ENCODE results near the gene YDJC. TPM values are rescaled to one million over a fixed set of nuclear protein-coding genes. Genes with fewer than 3 reads are reported as not detected.

The YDJC gene
- total and polyA plus RNA-seq, 2 donors (not counting 1 experiment from before 2014, with no cell fraction given): 48.8 to 82.8 TPM

DNA sequence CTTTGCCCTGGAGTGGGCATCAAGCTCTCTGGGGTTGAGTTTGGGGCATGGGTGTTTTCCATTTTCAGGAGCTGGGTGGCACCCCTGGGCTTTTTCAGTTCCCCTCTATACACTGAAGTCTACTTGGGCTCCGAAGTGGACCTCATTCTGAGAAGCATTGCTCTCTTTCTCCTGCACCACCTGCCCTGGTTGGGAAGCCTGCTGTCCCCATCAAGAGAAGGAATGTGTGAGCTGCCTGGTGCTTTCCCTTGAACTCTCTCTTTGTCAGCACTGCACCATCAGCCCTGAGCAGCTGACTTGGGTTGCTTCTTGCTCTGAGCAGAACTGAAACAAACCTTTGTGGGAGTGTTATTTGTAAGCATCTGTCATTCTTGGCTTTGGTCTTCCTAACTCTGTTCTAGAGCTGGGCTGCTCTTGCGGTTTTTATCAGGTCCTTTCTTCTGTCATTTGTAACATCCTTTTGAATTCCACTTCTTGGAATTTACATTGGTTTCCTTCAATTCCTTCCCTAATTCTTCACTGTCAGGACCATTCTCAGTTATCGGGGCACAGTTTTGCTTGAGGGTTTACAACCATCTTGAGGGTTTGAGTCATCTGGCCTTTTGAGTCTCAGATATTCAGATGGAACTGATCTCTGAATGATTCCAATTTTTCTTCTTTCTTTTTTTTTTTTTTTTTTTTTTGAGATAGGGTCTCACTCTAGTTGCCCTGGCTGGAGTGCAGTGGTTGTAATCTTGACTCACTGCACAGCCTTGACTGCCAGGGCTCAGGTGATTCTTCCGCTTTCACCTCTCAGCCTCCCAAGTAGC, 41.8 kb downstream of the YDJC start:
- Mint-ChIP-seq H3K27me3 (no peaks in the 10 kb centered on the region), H3K4me1 (peaks cover 58% of the 10 kb centered on the region), H3K9me3 (ENCODE audit: insufficient read depth) (no peaks in the 10 kb centered on the region), H3K27ac (peak overlapping the region; percentile 86), H3K4me3 (peak overlapping the region; percentile 76)
- ATAC-seq (ENCODE audit: low read depth) (peak; percentile 76), DNase-seq (peak; percentile 74)
- H3K4me1 ChIP-seq (ENCODE audit: control insufficient read depth in 2 of 2, insufficient read depth in 2 of 2, low read length in 2 of 2): peaks cover 36 to 50% of the 10 kb centered on the region in 2 donors
- H4K20me1 ChIP-seq (ENCODE audit: control insufficient read depth, insufficient read depth, low read length, poor library complexity, severe bottlenecking): peaks cover 85% of the 10 kb centered on the region
- TF ChIP-seq, protein P1, sequence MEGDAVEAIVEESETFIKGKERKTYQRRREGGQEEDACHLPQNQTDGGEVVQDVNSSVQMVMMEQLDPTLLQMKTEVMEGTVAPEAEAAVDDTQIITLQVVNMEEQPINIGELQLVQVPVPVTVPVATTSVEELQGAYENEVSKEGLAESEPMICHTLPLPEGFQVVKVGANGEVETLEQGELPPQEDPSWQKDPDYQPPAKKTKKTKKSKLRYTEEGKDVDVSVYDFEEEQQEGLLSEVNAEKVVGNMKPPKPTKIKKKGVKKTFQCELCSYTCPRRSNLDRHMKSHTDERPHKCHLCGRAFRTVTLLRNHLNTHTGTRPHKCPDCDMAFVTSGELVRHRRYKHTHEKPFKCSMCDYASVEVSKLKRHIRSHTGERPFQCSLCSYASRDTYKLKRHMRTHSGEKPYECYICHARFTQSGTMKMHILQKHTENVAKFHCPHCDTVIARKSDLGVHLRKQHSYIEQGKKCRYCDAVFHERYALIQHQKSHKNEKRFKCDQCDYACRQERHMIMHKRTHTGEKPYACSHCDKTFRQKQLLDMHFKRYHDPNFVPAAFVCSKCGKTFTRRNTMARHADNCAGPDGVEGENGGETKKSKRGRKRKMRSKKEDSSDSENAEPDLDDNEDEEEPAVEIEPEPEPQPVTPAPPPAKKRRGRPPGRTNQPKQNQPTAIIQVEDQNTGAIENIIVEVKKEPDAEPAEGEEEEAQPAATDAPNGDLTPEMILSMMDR (IDR thresholded peaks at IDR 0.05): no peak
- no peak for TF ChIP-seq EZH2 (IDR thresholded peaks at IDR 0.05; ENCODE audit: borderline replicate concordance, insufficient read depth, low read depth, low read length, poor library complexity, severe bottlenecking)
- H3K79me2 ChIP-seq (ENCODE audit: control insufficient read depth, insufficient read depth, low read length): peaks cover 94% of the 10 kb centered on the region
- no peak overlapping the region for H2AFZ ChIP-seq (ENCODE audit: insufficient read depth, low read depth, low read length, poor library complexity, severe bottlenecking)
- H3K4me3 ChIP-seq (ENCODE audit: control extremely low read depth in 1 of 5, extremely low read depth in 1 of 5, insufficient read depth in 1 of 5, low read depth in 2 of 5, low read length in 4 of 5): peak overlapping the region in 1 of 5 experiments; percentile 33
- 20% methylated on average over 1 of the region's 4 CpGs for WGBS (ENCODE audit: insufficient coverage)
- no peaks in the 10 kb centered on the region for H3K27me3 ChIP-seq (replicated peaks in 1 of 4; ENCODE audit: control extremely low read depth in 1 of 4, control insufficient read depth in 3 of 4, insufficient read depth in 4 of 4, low read length in 3 of 4)
- H3K9me3 ChIP-seq (ENCODE audit: control extremely low read depth in 1 of 3, control insufficient read depth in 2 of 3, insufficient read depth in 1 of 3, low read length in 2 of 3): peaks cover 0 to 5% (median 0%) of the 10 kb centered on the region in 3 donors
- H3K4me2 ChIP-seq (replicated peaks; ENCODE audit: low read depth, low read length, poor library complexity, severe bottlenecking): peak overlapping the region; percentile 54
- peak overlapping the region; percentile 5 for H3K9ac ChIP-seq (ENCODE audit: low read length)
- peaks cover 5 to 20% of the 10 kb centered on the region in 2 experiments for H3K36me3 ChIP-seq (replicated peaks in 1 of 2; ENCODE audit: control extremely low read depth in 1 of 2, control insufficient read depth in 1 of 2, extremely low read depth in 1 of 2, insufficient read depth in 2 of 2, low read length in 1 of 2)
- peak overlapping the region; percentile 60 to 63 for H3K27ac ChIP-seq (ENCODE audit: low read length in 2 of 2)
- ChIA-PET POLR2A (interaction anchor here (0.8 kb wide), 1 partner anchor 41 kb away, joined by 3 read pairs; no protein-coding TSS in a partner anchor), CTCF (interaction anchor here (0.7 to 1.6 kb wide), 5 partner anchors 12 to 59 kb away, joined by 3 to 12 read pairs (median 4); partner anchors contain the start of gene SDF2L1)
- intact Hi-C loops (cut with micrococcal nuclease): loop anchor here (5.0 kb wide), 1 partner anchor 44 kb away; the partner anchor contains the start of genes CCDC116 and YDJC
